A673 (cell line): ENCODE results near the gene METTL25B. TPM values are rescaled to one million over a fixed set of nuclear protein-coding genes. Genes with fewer than 3 reads are reported as not detected.

ENCODE experiments used
- BruUV-seq: library from RNA; stranded (reverse); fragments of 400-500 nt; replicated peaks from 2 replicates; lab custom pipeline; 2021; lab: Mats Ljungman, UMichigan
- CTCF ChIA-PET: fragments of 300-600 bp; sonication (Branson Sonifier 250); formaldehyde crosslinking; loops from one replicate; lab custom pipeline; 2022; ENCODE audit warnings: antibody characterized with exemption; lab: Charles Lee
- POLR2A ChIA-PET: fragments of 300-600 bp; sonication (Branson Sonifier 250); formaldehyde crosslinking; loops from one replicate; lab custom pipeline; 2022; ENCODE audit warnings: antibody characterized with exemption; ENCODE audit not compliant: low non-redundant PET; lab: Charles Lee
- DNase-seq: peaks from one replicate; pipeline ENCODE4 v3.0.0-alpha.2; 2015; ENCODE audit warnings: low spot score
- H3K27ac ChIP-seq: fragments of 200-600 bp; sonication (generic); 2 replicates; pipeline ENCODE4 v1.5.1; 2016; ENCODE audit warnings: mixed run types, low read depth, mild to moderate bottlenecking, mixed read lengths, antibody characterized with exemption, low read length; ENCODE audit not compliant: poor library complexity, severe bottlenecking
- H3K27me3 ChIP-seq: fragments of 200-600 bp; sonication (generic); replicated peaks from 2 replicates; pipeline ENCODE4 v1.6.1; 2017; ENCODE audit warnings: mixed run types, low read depth, mild to moderate bottlenecking, mixed read lengths, antibody characterized with exemption, low read length; ENCODE audit not compliant: insufficient read depth, poor library complexity
- H3K36me3 ChIP-seq: fragments of 200-600 bp; sonication (generic); 2 replicates; pipeline ENCODE4 v1.6.1; 2016; ENCODE audit warnings: mixed run types, mild to moderate bottlenecking, mixed read lengths, antibody characterized with exemption, low read length; ENCODE audit not compliant: insufficient read depth, poor library complexity, severe bottlenecking
- H3K4me1 ChIP-seq: fragments of 200-600 bp; sonication (generic); 2 replicates; pipeline ENCODE4 v1.6.1; 2017; ENCODE audit warnings: mixed run types, mild to moderate bottlenecking, mixed read lengths, antibody characterized with exemption, low read length; ENCODE audit not compliant: insufficient read depth, poor library complexity, severe bottlenecking
- H3K4me3 ChIP-seq: fragments of 200-600 bp; sonication (generic); 2 replicates; pipeline ENCODE4 v1.5.1; 2016; ENCODE audit warnings: low read depth, mixed run types, mild to moderate bottlenecking, mixed read lengths, low read length; ENCODE audit not compliant: poor library complexity, severe bottlenecking
- H3K9me3 ChIP-seq: fragments of 200-600 bp; sonication (generic); 2 replicates; pipeline ENCODE4 v1.6.1; 2016; ENCODE audit warnings: mixed run types, low read depth, mild to moderate bottlenecking, mixed read lengths, antibody characterized with exemption, low read length; ENCODE audit not compliant: poor library complexity, severe bottlenecking
- EZH2 ChIP-seq: fragments of 200-600 bp; sonication (generic); IDR thresholded peaks from 2 replicates; pipeline ENCODE4 v1.6.1; 2017; ENCODE audit warnings: borderline replicate concordance, low read depth, mild to moderate bottlenecking, mixed read lengths, antibody characterized with exemption, low read length; ENCODE audit not compliant: poor library complexity, severe bottlenecking
- intact Hi-C: fragments of 100-400 bp; cut with micrococcal nuclease; formaldehyde crosslinking; loops from one replicate; pipeline ENCODE4 v1.10.0; 2022; ENCODE audit not compliant: unreplicated experiment
- total RNA-seq: library from RNA; stranded (reverse); gene quantifications from 2 replicates; pipeline ENCODE4 v1.2.3, GENCODE V29; 2021
- TF ChIP-seq, protein P1 (sequence below): fragments of 300-800, 200-600 bp; sonication (generic); conservative IDR thresholded peaks from 2 replicates; pipeline ENCODE4 v1.5.1; 2017; ENCODE audit warnings: low read depth, mild to moderate bottlenecking, antibody characterized with exemption, low read length, moderate library complexity, mixed read lengths

METTL25B gene
- total RNA-seq, 1 experiment from 2014 or later, result 20.2 TPM

DNA sequence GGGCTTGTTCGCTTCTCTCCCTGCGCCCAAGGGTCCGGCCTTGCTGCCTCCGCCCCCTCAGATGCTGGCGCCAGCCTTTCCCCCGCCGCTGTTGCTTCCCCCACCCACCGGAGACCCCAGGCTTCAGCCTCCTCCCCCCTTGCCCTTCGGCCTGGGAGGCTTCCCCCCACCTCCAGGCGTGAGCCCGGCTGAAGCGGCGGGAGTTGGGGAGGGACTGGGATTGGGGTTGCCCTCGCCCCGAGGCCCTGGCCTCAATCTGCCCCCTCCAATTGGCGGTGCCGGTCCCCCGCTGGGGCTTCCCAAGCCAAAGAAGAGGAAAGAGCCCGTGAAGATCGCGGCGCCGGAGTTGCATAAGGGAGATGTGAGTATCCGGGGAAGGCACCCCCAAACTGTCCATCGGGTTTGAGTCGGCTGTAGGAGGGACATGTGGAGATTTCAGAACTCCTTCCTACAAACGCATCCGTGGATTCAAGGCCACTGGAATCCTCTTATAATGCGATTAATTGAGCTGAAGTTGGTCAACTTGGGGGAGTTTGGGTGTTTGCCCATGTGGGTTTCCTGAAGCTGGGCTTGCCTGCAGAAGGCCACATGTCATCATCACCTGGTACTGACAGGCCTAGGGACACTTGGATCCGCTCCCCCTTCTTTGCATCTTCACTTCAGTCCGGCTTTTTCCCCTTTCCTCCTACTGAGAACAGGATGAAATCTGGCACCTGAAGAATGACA is 39.8 kb downstream of the METTL25B start:
- no TSS peak for BruUV-seq
- intact Hi-C loops, result loop anchor here (1.0 to 2.0 kb wide), 3 partner anchors 17 to 39 kb away; partner anchors contain the start of genes HDGF, ISG20L2, METTL25B and MRPL24
- Histone ChIP-seq H3K27ac (peak overlapping the region; percentile 94), H3K9me3 (no peaks in the 10 kb centered on the region), H3K4me3 (peak overlapping the region; percentile 89), H3K4me1 (peaks cover 14% of the 10 kb centered on the region), H3K27me3 (no peaks in the 10 kb centered on the region), H3K36me3 (peaks cover 8% of the 10 kb centered on the region)
- CTCF ChIA-PET, result interaction anchor here (1.0 to 1.4 kb wide), 3 partner anchors 21 to 79 kb away, joined by 3 to 4 read pairs (median 4); no protein-coding TSS in a partner anchor
- peak; percentile 51 for DNase-seq
- TF ChIP-seq, protein P1, sequence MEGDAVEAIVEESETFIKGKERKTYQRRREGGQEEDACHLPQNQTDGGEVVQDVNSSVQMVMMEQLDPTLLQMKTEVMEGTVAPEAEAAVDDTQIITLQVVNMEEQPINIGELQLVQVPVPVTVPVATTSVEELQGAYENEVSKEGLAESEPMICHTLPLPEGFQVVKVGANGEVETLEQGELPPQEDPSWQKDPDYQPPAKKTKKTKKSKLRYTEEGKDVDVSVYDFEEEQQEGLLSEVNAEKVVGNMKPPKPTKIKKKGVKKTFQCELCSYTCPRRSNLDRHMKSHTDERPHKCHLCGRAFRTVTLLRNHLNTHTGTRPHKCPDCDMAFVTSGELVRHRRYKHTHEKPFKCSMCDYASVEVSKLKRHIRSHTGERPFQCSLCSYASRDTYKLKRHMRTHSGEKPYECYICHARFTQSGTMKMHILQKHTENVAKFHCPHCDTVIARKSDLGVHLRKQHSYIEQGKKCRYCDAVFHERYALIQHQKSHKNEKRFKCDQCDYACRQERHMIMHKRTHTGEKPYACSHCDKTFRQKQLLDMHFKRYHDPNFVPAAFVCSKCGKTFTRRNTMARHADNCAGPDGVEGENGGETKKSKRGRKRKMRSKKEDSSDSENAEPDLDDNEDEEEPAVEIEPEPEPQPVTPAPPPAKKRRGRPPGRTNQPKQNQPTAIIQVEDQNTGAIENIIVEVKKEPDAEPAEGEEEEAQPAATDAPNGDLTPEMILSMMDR, result no peak
- no peak for TF ChIP-seq EZH2
- POLR2A ChIA-PET, result interaction anchor here (0.6 kb wide), 1 partner anchor 16 kb away, joined by 3 read pairs; no protein-coding TSS in a partner anchor

DNA sequence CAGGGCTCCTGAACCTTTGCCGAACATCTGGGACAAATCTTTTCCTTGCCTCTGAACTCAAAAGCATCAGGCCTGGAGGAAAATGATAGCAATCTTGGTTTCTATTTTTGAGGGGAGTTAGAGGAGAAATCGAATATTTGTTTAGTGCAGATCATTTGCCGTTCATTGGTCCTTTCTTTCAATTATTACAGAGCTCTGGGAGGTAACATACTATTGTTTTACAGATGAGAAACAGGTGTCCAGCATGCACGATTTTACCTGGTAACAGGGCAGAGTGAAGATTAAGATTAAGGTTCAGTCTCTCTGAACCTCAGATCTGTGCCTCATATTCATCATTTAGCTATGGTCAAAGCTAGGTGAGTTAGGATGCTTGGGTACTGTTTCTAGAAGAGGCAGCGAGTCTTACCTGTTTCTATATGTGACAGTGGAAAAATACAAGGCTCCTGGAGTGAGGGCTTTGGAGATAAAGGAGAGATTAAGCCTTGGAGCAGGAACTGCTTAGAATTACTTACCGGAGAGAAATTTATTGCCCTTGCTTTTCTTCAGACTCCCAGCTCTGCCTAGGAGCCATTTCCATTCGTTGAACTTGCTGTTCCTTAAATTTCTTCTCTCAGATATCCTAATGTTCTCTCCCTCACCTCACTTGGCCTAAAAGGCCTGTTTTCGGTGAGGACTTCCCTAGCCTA is 40.5 kb downstream of the METTL25B start:
- POLR2A ChIA-PET, result interaction anchor here (0.6 kb wide), 1 partner anchor 267 kb away, joined by 3 read pairs; no protein-coding TSS in a partner anchor
- Histone ChIP-seq H3K4me1 (peaks cover 14% of the 10 kb centered on the region), H3K9me3 (no peaks in the 10 kb centered on the region), H3K27ac (peak overlapping the region; percentile 94), H3K27me3 (no peaks in the 10 kb centered on the region), H3K4me3 (peak overlapping the region; percentile 89), H3K36me3 (peaks cover 8% of the 10 kb centered on the region)
- no peak for DNase-seq
- CTCF ChIA-PET, result interaction anchor here (1.0 to 1.2 kb wide), 2 partner anchors 43 to 79 kb away, joined by 3 to 4 read pairs; no protein-coding TSS in a partner anchor
- no peak for TF ChIP-seq EZH2
- TF ChIP-seq, protein P1, result no peak
- intact Hi-C loops, result loop anchor here (2.0 kb wide), 1 partner anchor 40 kb away; the partner anchor contains the start of genes ISG20L2 and METTL25B
- BruUV-seq, result no TSS peak

DNA sequence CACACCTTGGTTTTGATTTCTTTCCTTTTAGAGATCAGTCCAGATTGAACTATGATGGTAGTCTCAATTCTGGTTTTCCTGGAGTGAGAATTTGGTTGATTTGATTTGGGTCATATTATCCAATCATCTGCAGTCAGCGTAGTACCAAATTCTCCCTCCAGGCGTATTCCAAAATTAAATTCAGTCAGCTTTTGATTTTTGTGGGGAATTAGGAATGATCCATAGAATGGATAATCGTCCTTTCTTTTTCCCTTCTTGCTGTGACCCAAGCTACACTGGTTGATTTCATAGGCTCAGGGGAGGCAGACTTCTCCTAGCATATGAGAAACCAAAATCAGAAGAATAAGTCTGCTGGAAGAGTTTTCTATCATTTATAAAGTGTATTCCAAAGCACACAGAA is 44.0 kb downstream of the METTL25B start:
- ChIA-PET CTCF (no interaction called here), POLR2A (no interaction called here)
- no peak for DNase-seq

More for the DNA sequence above, 44.0 kb downstream of the METTL25B start:
- no TSS peak for BruUV-seq
- H3K27ac ChIP-seq, result no peak overlapping the region
- H3K4me1 ChIP-seq, result peaks cover 11% of the 10 kb centered on the region
- intact Hi-C loops, result no loop called here
- TF ChIP-seq, protein P1, result no peak
- TF ChIP-seq EZH2, result no peak
- no peaks in the 10 kb centered on the region for H3K9me3 ChIP-seq
- peaks cover 11% of the 10 kb centered on the region for H3K36me3 ChIP-seq
- H3K4me3 ChIP-seq, result no peak overlapping the region
- H3K27me3 ChIP-seq, result no peaks in the 10 kb centered on the region
